SK-N-SH (cell line): ENCODE results near the gene IL2RG. TPM values are rescaled to one million over a fixed set of nuclear protein-coding genes. Genes with fewer than 3 reads are reported as not detected.

Experiments used
- CTCF ChIA-PET: fragments of 300-600, 350-600 bp; formaldehyde crosslinking; extraction: SDS; loops from one replicate; lab custom pipeline; 2021; lab: Yijun Ruan, JAX
- POLR2A ChIA-PET: fragments of 350-600 bp; sonication (Branson Sonifier 250); formaldehyde crosslinking; extraction: SDS; loops from one replicate; lab custom pipeline; 2020; ENCODE audit warnings: antibody characterized with exemption, inconsistent platforms; lab: Yijun Ruan, JAX
- DNase-seq: peaks from one replicate; pipeline ENCODE4 v3.0.0; 2012
- H2AFZ ChIP-seq: fragments of 200-600 bp; sonication (generic); 2 replicates; pipeline ENCODE4 v1.8.1; 2016; ENCODE audit warnings: antibody characterized with exemption, mild to moderate bottlenecking, low read depth
- H3F3A ChIP-seq: fragments of 200-600 bp; sonication (generic); replicated peaks from 2 replicates; pipeline ENCODE3; 2016; ENCODE audit warnings: antibody characterized with exemption, mild to moderate bottlenecking; ENCODE audit not compliant: insufficient read depth
- H3K27ac ChIP-seq, 2 experiments: fragments of 200-500 bp in 1 of 2; fragments of 200-600 bp in 1 of 2; sonication (Bioruptor generic) in 1 of 2; sonication (generic), shearing (Covaris generic) in 1 of 2; 2 replicates each; pipeline versions ENCODE4 v1.5.1 to v1.6.1; 2014 to 2016; ENCODE audit warnings: low read depth in 2 of 2, inconsistent platforms in 1 of 2, low read length in 1 of 2, mild to moderate bottlenecking in 1 of 2, mixed read lengths in 1 of 2
- H3K27me3 ChIP-seq: fragments of 200-600 bp; sonication (generic), shearing (Covaris generic); 2 replicates; pipeline ENCODE4 v1.6.1; 2016; ENCODE audit warnings: mixed run types; ENCODE audit not compliant: insufficient read depth
- H3K36me3 ChIP-seq, 2 experiments: fragments of 200-500 bp in 1 of 2; fragments of 200-600 bp in 1 of 2; sonication (Bioruptor generic) in 1 of 2; sonication (generic) in 1 of 2; replicated peaks in 1 of 2; 2 replicates each; pipeline versions ENCODE3 to v1.5.1; 2014 to 2016; ENCODE audit warnings: low read length in 1 of 2, mild to moderate bottlenecking in 1 of 2; ENCODE audit not compliant: insufficient read depth in 2 of 2, control insufficient read depth in 1 of 2
- H3K4me1 ChIP-seq, 2 experiments: fragments of 200-500 bp in 1 of 2; fragments of 200-600 bp in 1 of 2; sonication (Bioruptor generic) in 1 of 2; sonication (generic), shearing (Covaris generic) in 1 of 2; 2 replicates each; pipeline versions ENCODE4 v1.5.1 to v1.6.1; 2014 to 2016; ENCODE audit warnings: low read depth in 1 of 2, low read length in 1 of 2, mixed run types in 1 of 2; ENCODE audit not compliant: insufficient read depth in 2 of 2, control insufficient read depth in 1 of 2
- H3K4me2 ChIP-seq: fragments of 200-600 bp; sonication (generic), shearing (Covaris generic); 2 replicates; pipeline ENCODE4 v1.6.1; 2017; ENCODE audit warnings: mixed run types
- H3K4me3 ChIP-seq, 2 experiments: fragments of 200-500 bp in 1 of 2; fragments of 200-600 bp in 1 of 2; sonication (Bioruptor generic) in 1 of 2; sonication (generic), shearing (Covaris generic) in 1 of 2; 2 replicates each; pipeline versions ENCODE4 v1.5.1 to v1.8.1; 2014 to 2016; ENCODE audit warnings: low read depth in 2 of 2, inconsistent platforms in 1 of 2, low read length in 1 of 2, mild to moderate bottlenecking in 1 of 2, mixed read lengths in 1 of 2, moderate library complexity in 1 of 2
- H3K79me2 ChIP-seq: fragments of 200-600 bp; sonication (generic); 2 replicates; pipeline ENCODE4 v1.8.1; 2017; ENCODE audit warnings: mild to moderate bottlenecking; ENCODE audit not compliant: insufficient read depth
- H3K9ac ChIP-seq: fragments of 200-600 bp; sonication (generic); 2 replicates; pipeline ENCODE4 v1.6.1; 2017; ENCODE audit warnings: mixed run types
- H3K9me2 ChIP-seq: fragments of 200-600 bp; sonication (generic); 2 replicates; pipeline ENCODE4 v1.6.1; 2017; ENCODE audit warnings: mixed run types
- H3K9me3 ChIP-seq: fragments of 200-600 bp; sonication (generic); 2 replicates; pipeline ENCODE4 v1.6.1; 2017; ENCODE audit warnings: mixed run types, mild to moderate bottlenecking, moderate library complexity
- H4K20me1 ChIP-seq: fragments of 200-600 bp; sonication (generic); 2 replicates; pipeline ENCODE4 v1.6.1; 2017; ENCODE audit warnings: mild to moderate bottlenecking, mixed run types; ENCODE audit not compliant: insufficient read depth
- CHD2 ChIP-seq: fragments of 150-350 bp; IDR thresholded peaks from 2 replicates; pipeline ENCODE4 v1.6.1; 2018; ENCODE audit warnings: low read length; ENCODE audit not compliant: partially characterized antibody
- EP300 ChIP-seq, 2 experiments: IDR thresholded peaks; 2 replicates each; pipeline versions ENCODE4 v1.4.0 to v1.6.1; 2012; ENCODE audit warnings: borderline replicate concordance in 1 of 2, low read depth in 1 of 2, low read length in 1 of 2
- EZH2phosphoT487 ChIP-seq: fragments of 200-600 bp; sonication (generic); IDR thresholded peaks from 2 replicates; pipeline ENCODE4 v1.6.1; 2017; ENCODE audit warnings: low read depth, mixed run types, mild to moderate bottlenecking, antibody characterized with exemption, moderate library complexity, borderline replicate concordance
- GATA2 ChIP-seq: sonication (generic); formaldehyde crosslinking; IDR thresholded peaks from 2 replicates; pipeline ENCODE4 v1.5.0; 2020; ENCODE audit warnings: mild to moderate bottlenecking, missing genetic modification reagents
- MEF2A ChIP-seq: IDR thresholded peaks from 2 replicates; pipeline ENCODE4 v1.4.0; 2012; ENCODE audit warnings: low read depth, borderline replicate concordance
- NRF1 ChIP-seq: IDR thresholded peaks from 2 replicates; pipeline ENCODE4 v1.6.1; 2012; ENCODE audit warnings: low read depth, mild to moderate bottlenecking, low read length
- RAD21 ChIP-seq: IDR thresholded peaks from 2 replicates; pipeline ENCODE4 v1.6.1; 2012; ENCODE audit warnings: mild to moderate bottlenecking, low read length
- RCOR1 ChIP-seq: fragments of 150-350 bp; IDR thresholded peaks from 2 replicates; pipeline ENCODE4 v1.6.1; 2017; ENCODE audit warnings: antibody characterized with exemption, low read length
- RXRA ChIP-seq: IDR thresholded peaks from 2 replicates; pipeline ENCODE4 v1.4.0; 2012; ENCODE audit warnings: low read depth, mild to moderate bottlenecking, borderline replicate concordance
- TCF12 ChIP-seq: IDR thresholded peaks from 2 replicates; pipeline ENCODE4 v1.4.0; 2012
- WGBS: methylation state at CpG from one replicate; pipeline ENCODE4 v1.1.6; 2017; ENCODE audit warnings: low lambda C conversion rate; 5-methylcytosine and 5-hydroxymethylcytosine counted together
- polyA plus RNA-seq, 3 experiments: library from polyadenylated mRNA; depleted of rRNA; stranded (reverse); fragments of >200 nt; gene quantifications; 2 replicates each; pipeline ENCODE4 v1.2.3, GENCODE V29; 2012
- TF ChIP-seq, protein P1 (sequence below): fragments of 200-600 bp; sonication (generic); IDR thresholded peaks from 2 replicates; pipeline ENCODE4 v1.6.1; 2017; ENCODE audit warnings: antibody characterized with exemption, mild to moderate bottlenecking, moderate library complexity
- TF ChIP-seq, protein P2 (sequence below): IDR thresholded peaks from 2 replicates; pipeline ENCODE4; 2012

The IL2RG gene
- polyA plus RNA-seq, 1 of the 3 experiments (the other 2 are of a cell fraction): not detected

DNA sequence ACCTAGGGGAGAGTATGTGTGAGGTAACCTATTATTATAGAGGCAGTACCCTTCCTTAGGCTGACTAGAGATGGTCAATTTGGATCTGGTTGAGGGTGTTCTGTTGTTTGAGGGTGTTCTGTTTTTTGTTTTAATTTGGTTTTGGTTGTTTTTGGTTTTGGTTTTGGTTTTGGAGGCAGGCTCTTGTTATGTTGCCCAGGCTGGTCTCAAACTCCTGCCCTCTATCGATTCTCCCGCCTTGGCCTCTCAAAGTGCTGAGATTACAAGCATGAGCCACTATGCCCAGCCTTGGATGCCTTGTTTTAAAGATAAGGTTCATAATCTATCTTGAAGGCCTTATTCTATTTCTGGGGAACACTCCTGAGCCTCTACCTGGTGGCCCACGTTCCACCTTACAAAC is 5.7 kb downstream of the IL2RG start:
- Histone ChIP-seq H3K9ac (no peak overlapping the region), H3K9me2 (no peaks in the 10 kb centered on the region), H3K4me1 (peaks cover 0 to 33% of the 10 kb centered on the region in 2 experiments; a peak in 1 of 4 replicates), H3K79me2 (no peaks in the 10 kb centered on the region), H4K20me1 (no peaks in the 10 kb centered on the region), H3K9me3 (no peaks in the 10 kb centered on the region), H3K27ac (no peak overlapping the region), H3K27me3 (no peaks in the 10 kb centered on the region; the same call in 1 of the 2 replicates), H3K36me3 (no peaks in the 10 kb centered on the region)
- TF ChIP-seq MEF2A (no peak), RAD21 (no peak), EZH2phosphoT487 (no peak), TCF12 (no peak)
- TF ChIP-seq, all 33 proteins: peak for 0
- H3K4me2 ChIP-seq: no peak overlapping the region
- CTCF ChIA-PET: interaction anchor here (0.8 kb wide), 1 partner anchor 24 kb away, joined by 3 read pairs; no protein-coding TSS in a partner anchor
- WGBS: 48% methylated on average over 3 of the region's 3 CpGs
- no peak for DNase-seq
- H2AFZ ChIP-seq: no peak overlapping the region
- POLR2A ChIA-PET: no interaction called here
- H3K4me3 ChIP-seq: no peak overlapping the region
- no peaks in the 10 kb centered on the region for H3F3A ChIP-seq

DNA sequence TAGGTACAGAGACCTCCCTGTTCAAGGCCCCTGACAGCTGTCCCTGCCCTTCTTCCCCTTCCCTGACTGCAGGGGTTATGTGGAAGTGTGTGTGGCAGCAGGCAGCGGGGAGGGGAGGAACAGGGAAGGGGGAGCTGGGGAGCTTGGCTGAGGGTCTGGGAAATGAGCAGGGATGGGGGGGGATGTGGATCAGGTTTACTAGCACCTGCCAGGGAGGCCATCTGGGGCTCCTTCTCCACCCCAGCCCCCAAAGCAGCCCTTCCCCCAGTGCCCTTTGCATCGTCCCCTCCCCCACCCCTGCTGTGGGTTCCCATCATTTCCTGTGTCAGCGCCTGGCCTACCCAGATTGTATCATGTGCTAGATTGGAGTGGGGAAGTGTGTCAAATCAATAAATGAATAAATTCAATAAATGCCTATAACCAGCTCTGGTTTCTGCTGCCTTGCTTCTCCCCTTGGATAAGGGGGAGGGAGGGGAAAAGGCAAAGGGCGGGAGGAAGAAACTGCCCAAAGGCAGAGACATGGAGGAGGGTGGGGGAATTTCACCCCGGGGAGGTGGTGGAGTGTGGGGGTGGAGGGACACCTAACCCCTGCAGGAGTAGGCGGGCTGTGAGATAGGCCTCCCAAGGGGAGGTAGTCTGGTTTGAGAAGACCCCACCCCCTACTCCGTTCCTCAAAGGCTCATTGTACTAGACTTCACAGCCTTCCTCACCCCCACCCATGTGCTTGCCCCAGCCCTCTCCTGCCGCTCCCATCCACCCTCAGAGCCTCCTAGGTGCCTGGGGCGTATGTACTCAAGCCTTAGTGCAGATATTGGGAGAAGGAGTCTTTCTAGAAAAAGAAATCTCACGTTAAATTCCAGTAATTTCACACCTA is 8.0 kb downstream of the IL2RG start:
- Histone ChIP-seq H3K27ac (peak overlapping the region in 1 of 2 experiments; percentile 89; a peak in 2 of 4 replicates), H3K36me3 (no peaks in the 10 kb centered on the region), H2AFZ (0 out of 2 replicates have a peak overlapping the region, but pooled peaks have one; percentile 2), H3K4me1 (peaks cover 0 to 33% of the 10 kb centered on the region in 2 experiments; a peak in 1 of 4 replicates), H3F3A (no peaks in the 10 kb centered on the region), H4K20me1 (no peaks in the 10 kb centered on the region), H3K79me2 (no peaks in the 10 kb centered on the region), H3K4me2 (no peak overlapping the region), H3K27me3 (peaks cover 5% of the 10 kb centered on the region; the same call in 1 of the 2 replicates), H3K9ac (no peak overlapping the region), H3K9me2 (no peaks in the 10 kb centered on the region), H3K9me3 (no peaks in the 10 kb centered on the region), H3K4me3 (no peak overlapping the region)
- WGBS: 42% methylated on average over 10 of the region's 10 CpGs
- ChIA-PET CTCF (interaction anchor here (1.0 to 1.2 kb wide), 2 partner anchors 15 to 26 kb away, joined by 3 to 6 read pairs; partner anchors contain the start of gene MED12), POLR2A (interaction anchor here (0.5 to 2.7 kb wide), 3 partner anchors 8 to 69 kb away, joined by 3 to 8 read pairs (median 5); partner anchors contain the start of genes IL2RG and MED12)
- DNase-seq: peak; percentile 64
- TF ChIP-seq RXRA: no peak
- TF ChIP-seq EP300 (IDR thresholded peaks at IDR 0.05; ENCODE audit: borderline replicate concordance in 1 of 2, low read depth in 1 of 2, low read length in 1 of 2): peak in 1 of 2 experiments; percentile 43; a peak in 1 of 4 replicates
- TF ChIP-seq, protein P1, sequence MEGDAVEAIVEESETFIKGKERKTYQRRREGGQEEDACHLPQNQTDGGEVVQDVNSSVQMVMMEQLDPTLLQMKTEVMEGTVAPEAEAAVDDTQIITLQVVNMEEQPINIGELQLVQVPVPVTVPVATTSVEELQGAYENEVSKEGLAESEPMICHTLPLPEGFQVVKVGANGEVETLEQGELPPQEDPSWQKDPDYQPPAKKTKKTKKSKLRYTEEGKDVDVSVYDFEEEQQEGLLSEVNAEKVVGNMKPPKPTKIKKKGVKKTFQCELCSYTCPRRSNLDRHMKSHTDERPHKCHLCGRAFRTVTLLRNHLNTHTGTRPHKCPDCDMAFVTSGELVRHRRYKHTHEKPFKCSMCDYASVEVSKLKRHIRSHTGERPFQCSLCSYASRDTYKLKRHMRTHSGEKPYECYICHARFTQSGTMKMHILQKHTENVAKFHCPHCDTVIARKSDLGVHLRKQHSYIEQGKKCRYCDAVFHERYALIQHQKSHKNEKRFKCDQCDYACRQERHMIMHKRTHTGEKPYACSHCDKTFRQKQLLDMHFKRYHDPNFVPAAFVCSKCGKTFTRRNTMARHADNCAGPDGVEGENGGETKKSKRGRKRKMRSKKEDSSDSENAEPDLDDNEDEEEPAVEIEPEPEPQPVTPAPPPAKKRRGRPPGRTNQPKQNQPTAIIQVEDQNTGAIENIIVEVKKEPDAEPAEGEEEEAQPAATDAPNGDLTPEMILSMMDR: no peak
- TF ChIP-seq GATA2: peak; percentile 54
- TF ChIP-seq CHD2: peak; percentile 92
- no peak for TF ChIP-seq NRF1
- no peak; the same call in 1 of the 2 replicates for TF ChIP-seq RCOR1
- TF ChIP-seq, protein P2, sequence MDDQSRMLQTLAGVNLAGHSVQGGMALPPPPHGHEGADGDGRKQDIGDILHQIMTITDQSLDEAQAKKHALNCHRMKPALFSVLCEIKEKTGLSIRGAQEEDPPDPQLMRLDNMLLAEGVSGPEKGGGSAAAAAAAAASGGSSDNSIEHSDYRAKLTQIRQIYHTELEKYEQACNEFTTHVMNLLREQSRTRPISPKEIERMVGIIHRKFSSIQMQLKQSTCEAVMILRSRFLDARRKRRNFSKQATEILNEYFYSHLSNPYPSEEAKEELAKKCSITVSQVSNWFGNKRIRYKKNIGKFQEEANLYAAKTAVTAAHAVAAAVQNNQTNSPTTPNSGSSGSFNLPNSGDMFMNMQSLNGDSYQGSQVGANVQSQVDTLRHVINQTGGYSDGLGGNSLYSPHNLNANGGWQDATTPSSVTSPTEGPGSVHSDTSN: no peak
